Mesendoderm (in vitro differentiated cells): ENCODE measurements around the gene HCN3.

Experiments used
- DNase-seq: peaks from one replicate; pipeline ENCODE4 v3.0.0; 2013
- H2AK5ac ChIP-seq: 2 replicates; pipeline ENCODE4 v1.6.1; 2013; ENCODE audit warnings: low read length, inconsistent platforms
- H2BK120ac ChIP-seq: 2 replicates; pipeline ENCODE4 v1.6.1; 2013; ENCODE audit warnings: low read depth, mild to moderate bottlenecking, low read length, moderate library complexity, mixed read lengths
- H2BK15ac ChIP-seq: replicated peaks from 2 replicates; pipeline ENCODE4 v1.6.1; 2013; ENCODE audit warnings: low read depth, mild to moderate bottlenecking, moderate library complexity
- H2BK5ac ChIP-seq: 2 replicates; pipeline ENCODE4 v1.6.1; 2013; ENCODE audit warnings: low read length, inconsistent platforms
- H3K18ac ChIP-seq: 2 replicates; pipeline ENCODE4 v1.6.1; 2013; ENCODE audit warnings: mild to moderate bottlenecking, low read length, mixed read lengths
- H3K23ac ChIP-seq: one replicate; pipeline ENCODE4 v1.6.1; 2013; ENCODE audit warnings: low read length
- H3K27ac ChIP-seq: 2 replicates; pipeline ENCODE4 v1.5.1; 2013; ENCODE audit warnings: low read depth, mild to moderate bottlenecking, inconsistent platforms, low read length, moderate library complexity
- H3K27me3 ChIP-seq: 2 replicates; pipeline ENCODE4 v1.6.1; 2013; ENCODE audit warnings: low read length, control low read depth, mild to moderate bottlenecking, inconsistent platforms; ENCODE audit not compliant: insufficient read depth, poor library complexity
- H3K36me3 ChIP-seq: 2 replicates; pipeline ENCODE4 v1.6.1; 2013; ENCODE audit warnings: low read length, inconsistent platforms; ENCODE audit not compliant: control insufficient read depth, insufficient read depth
- H3K4ac ChIP-seq: one replicate; pipeline ENCODE4 v1.6.1; 2013; ENCODE audit warnings: low read depth, mild to moderate bottlenecking, low read length, moderate library complexity
- H3K4me1 ChIP-seq: 2 replicates; pipeline ENCODE4 v1.6.1; 2013; ENCODE audit warnings: low read depth, low read length, inconsistent platforms; ENCODE audit not compliant: control insufficient read depth
- H3K4me2 ChIP-seq: 2 replicates; pipeline ENCODE4 v1.6.1; 2013; ENCODE audit warnings: low read length
- H3K4me3 ChIP-seq: 2 replicates; pipeline ENCODE4 v1.5.1; 2013; ENCODE audit warnings: mild to moderate bottlenecking, low read length
- H3K56ac ChIP-seq: one replicate; pipeline ENCODE4 v1.6.1; 2013; ENCODE audit warnings: low read length
- H3K79me1 ChIP-seq: 2 replicates; pipeline ENCODE4 v1.6.1; 2013; ENCODE audit warnings: low read length, inconsistent platforms
- H3K79me2 ChIP-seq: 2 replicates; pipeline ENCODE4 v1.6.1; 2013; ENCODE audit warnings: mild to moderate bottlenecking, low read length; ENCODE audit not compliant: control insufficient read depth, insufficient read depth
- H3K9ac ChIP-seq: 2 replicates; pipeline ENCODE4 v1.6.1; 2013; ENCODE audit warnings: low read length, inconsistent platforms
- H4K5ac ChIP-seq: one replicate; pipeline ENCODE4 v1.6.1; 2013; ENCODE audit warnings: low read length
- H4K8ac ChIP-seq: one replicate; pipeline ENCODE4 v1.6.1; 2013; ENCODE audit warnings: low read depth, mild to moderate bottlenecking, control low read depth, low read length, moderate library complexity
- WGBS: extraction: QIAGEN DNeasy Blood & Tissue Kit; methylation state at CpG from one replicate; pipeline ENCODE4 v1.1.7; 2013; ENCODE audit warnings: low lambda C conversion rate, missing lambda C conversion rate; ENCODE audit not compliant: insufficient coverage; ENCODE audit errors: extremely low coverage; 5-methylcytosine and 5-hydroxymethylcytosine counted together

Gene HCN3

DNA sequence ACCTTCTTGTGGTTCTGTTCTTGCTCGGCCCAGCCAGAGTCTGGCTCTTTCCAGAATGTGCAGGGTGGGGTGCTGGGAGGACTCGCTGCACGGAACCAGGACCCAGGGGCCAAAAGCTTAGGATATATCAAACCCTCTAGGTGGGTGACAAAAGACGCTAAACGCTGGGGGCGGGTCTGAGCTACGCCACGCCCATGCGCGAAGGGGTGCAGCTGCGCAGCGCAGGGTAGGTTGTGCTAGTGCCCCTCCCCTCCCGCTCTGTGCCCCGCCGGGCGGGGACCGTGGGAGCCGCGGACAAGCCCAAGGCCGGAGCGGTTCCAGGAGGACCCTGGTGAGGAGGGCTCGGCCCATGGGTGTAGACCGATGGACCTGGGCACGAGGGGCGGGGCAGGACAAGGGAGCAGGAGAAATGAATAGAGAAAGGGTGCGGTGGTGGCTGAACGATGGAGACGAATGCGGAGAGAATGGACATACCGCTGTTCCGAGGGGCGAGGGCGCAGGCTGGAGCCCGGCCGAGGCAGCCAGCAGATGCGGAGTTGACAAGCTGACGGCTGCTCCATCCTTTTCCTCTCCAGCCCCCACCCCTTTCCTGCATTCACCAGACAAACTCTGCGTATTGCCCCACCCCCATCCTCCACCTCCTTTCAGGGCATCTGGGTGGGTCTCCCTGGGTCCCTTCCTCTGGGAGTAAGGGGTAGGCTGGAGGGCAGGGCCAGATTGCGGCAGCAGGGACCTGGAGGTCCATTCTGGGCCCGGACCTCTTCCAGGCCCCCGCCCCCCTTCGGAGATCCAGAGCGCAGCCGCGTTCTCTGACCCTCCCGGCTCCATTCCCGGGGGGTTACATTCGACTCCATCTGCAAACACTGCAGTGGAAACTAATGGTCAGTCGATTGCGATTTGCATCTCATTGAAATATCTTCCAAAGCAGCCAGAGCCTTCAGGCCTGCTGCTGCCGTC is 43.7 kb downstream of the HCN3 start, which contains the start of gene RUSC1:
Gene RUSC1, plus strand, starts transcription at position 234 of the 957 bp plus-strand sequence. CDS start 880 bp downstream, outside the sequence.
- Histone ChIP-seq H4K8ac (no peak within 1 kb of the TSS), H3K4me2 (peak within 1 kb of the TSS; percentile 46), H3K27me3 (no peaks in the 10 kb centered on the region), H3K4ac (no peak within 1 kb of the TSS), H4K5ac (no peak within 1 kb of the TSS), H2BK5ac (no peak within 1 kb of the TSS), H3K56ac (peak within 1 kb of the TSS; percentile 78), H2BK120ac (no peak within 1 kb of the TSS), H2BK15ac (no peak within 1 kb of the TSS), H3K18ac (no peak within 1 kb of the TSS), H3K79me2 (no peaks in the 10 kb centered on the region), H3K36me3 (peaks cover 7% of the 10 kb centered on the region), H3K9ac (peak within 1 kb of the TSS; percentile 61), H3K4me3 (peak within 1 kb of the TSS; percentile 6), H3K4me1 (peaks cover 6% of the 10 kb centered on the region), H2AK5ac (no peak within 1 kb of the TSS), H3K23ac (no peak within 1 kb of the TSS), H3K27ac (peak within 1 kb of the TSS; percentile 7), H3K79me1 (peaks cover 2% of the 10 kb centered on the region)
- peak; percentile 79 for DNase-seq
- WGBS = no CpG with 5 or more reads among the region's 51 CpGs

DNA sequence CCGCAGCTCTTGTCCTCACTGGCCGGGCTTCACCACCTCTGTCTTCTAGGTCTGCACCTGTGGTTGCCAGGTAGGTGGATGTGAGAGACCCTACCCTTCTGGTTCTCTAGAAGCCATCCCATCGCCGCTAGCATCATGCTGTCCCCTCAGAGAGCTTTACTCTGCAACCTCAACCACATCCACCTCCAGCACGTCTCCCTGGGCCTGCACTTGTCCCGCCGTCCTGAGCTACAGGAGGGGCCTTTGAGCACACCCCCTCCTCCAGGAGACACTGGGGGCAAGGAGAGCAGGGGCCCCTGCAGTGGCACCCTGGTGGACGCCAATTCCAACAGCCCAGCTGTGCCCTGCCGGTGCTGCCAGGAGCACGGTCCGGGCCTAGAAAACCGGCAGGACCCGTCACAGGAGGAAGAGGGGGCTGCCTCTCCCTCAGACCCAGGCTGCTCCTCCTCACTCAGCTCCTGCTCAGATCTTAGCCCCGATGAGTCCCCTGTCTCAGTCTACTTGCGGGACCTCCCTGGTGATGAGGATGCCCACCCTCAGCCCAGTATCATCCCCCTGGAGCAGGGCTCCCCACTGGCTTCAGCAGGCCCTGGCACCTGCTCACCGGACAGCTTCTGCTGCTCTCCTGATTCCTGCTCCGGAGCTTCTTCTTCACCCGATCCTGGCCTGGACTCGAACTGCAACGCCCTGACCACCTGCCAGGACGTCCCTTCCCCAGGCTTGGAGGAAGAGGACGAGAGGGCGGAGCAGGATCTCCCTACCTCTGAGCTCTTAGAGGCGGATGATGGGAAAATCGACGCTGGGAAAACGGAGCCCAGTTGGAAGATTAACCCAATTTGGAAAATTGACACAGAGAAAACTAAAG is 44.6 kb downstream of the HCN3 start:
- Histone ChIP-seq H3K4me3 (no peak overlapping the region), H3K4ac (no peak overlapping the region), H4K5ac (no peak overlapping the region), H3K36me3 (peaks cover 7% of the 10 kb centered on the region), H3K27ac (no peak overlapping the region), H3K56ac (peak overlapping the region; percentile 78), H3K4me1 (peaks cover 6% of the 10 kb centered on the region), H4K8ac (no peak overlapping the region), H3K18ac (no peak overlapping the region), H3K79me1 (peaks cover 3% of the 10 kb centered on the region), H3K79me2 (no peaks in the 10 kb centered on the region), H2AK5ac (no peak overlapping the region), H3K9ac (peak overlapping the region; percentile 32), H2BK120ac (no peak overlapping the region), H2BK5ac (no peak overlapping the region), H3K27me3 (no peaks in the 10 kb centered on the region), H3K4me2 (peak overlapping the region; percentile 72), H3K23ac (no peak overlapping the region), H2BK15ac (no peak overlapping the region)
- no peak for DNase-seq
- WGBS = no CpG with 5 or more reads among the region's 27 CpGs

DNA sequence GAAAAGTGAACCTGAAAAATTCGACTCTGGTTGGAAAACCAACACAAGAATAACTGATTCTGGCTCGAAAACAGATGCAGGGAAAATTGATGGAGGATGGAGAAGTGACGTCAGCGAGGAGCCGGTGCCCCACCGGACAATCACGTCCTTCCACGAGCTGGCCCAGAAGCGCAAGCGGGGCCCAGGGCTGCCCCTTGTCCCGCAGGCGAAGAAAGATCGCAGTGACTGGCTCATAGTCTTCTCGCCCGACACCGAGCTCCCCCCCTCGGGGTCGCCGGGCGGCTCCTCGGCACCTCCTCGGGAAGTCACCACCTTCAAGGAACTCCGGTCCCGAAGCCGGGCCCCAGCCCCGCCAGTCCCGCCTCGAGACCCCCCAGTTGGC is 45.3 kb downstream of the HCN3 start:
- no peak for DNase-seq
- Histone ChIP-seq H3K27ac (no peak overlapping the region), H2BK15ac (no peak overlapping the region), H2AK5ac (no peak overlapping the region), H3K23ac (no peak overlapping the region), H3K18ac (peak overlapping the region; percentile 41), H3K79me2 (no peaks in the 10 kb centered on the region), H3K9ac (peak overlapping the region; percentile 74), H2BK5ac (no peak overlapping the region), H4K8ac (no peak overlapping the region), H3K79me1 (peaks cover 2% of the 10 kb centered on the region), H3K4ac (peak overlapping the region; percentile 8), H2BK120ac (no peak overlapping the region), H3K4me1 (peaks cover 6% of the 10 kb centered on the region), H3K56ac (peak overlapping the region; percentile 82), H3K27me3 (no peaks in the 10 kb centered on the region), H3K4me2 (peak overlapping the region; percentile 72), H3K4me3 (peak overlapping the region; percentile 23), H3K36me3 (peaks cover 6% of the 10 kb centered on the region), H4K5ac (no peak overlapping the region)
- WGBS = no CpG with 5 or more reads among the region's 28 CpGs

DNA sequence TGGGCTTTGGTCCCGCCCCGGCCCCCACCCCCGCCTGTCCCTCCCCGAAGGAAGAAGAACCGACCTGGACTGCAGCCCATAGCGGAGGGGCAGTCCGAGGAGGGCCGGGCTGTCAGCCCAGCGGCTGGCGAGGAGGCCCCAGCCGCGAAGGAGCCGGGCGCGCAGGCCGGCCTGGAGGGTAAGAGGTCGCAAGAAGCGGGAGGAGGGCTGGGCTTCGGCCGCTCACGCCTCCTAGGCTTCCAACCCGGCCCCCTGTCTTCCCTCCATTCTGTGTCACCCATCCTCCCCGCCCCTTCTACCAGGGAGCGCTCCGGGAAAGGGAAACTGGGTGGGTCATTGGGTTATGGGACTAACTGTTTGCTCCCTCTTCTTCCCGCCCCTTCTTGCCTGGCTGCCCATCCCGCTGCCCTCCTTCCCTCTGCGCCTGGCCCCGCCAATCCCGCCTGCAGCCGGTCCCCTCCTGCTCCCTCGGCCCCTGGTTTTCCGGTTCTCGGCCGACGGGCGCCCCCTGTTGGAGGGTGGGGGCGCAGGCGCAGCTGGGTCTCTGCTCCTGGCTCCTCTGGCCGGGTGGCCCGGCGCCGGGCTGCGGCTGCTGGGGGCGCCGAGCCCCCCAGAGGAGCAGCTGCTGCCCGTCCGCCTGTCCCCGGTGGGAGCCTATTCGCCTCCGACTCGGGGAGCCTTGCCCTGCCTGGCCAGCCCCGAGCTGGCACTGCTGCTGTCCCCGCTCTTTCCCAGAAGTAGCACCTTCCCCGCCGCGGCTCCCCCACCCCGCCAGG is 45.9 kb downstream of the HCN3 start:
- Histone ChIP-seq H2BK15ac (no peak overlapping the region), H3K4me3 (peak overlapping the region; percentile 51), H4K8ac (no peak overlapping the region), H2BK5ac (no peak overlapping the region), H3K36me3 (peaks cover 4% of the 10 kb centered on the region), H3K23ac (no peak overlapping the region), H2BK120ac (no peak overlapping the region), H3K79me1 (peaks cover 4% of the 10 kb centered on the region), H3K27me3 (no peaks in the 10 kb centered on the region), H3K56ac (peak overlapping the region; percentile 95), H3K27ac (peak overlapping the region; percentile 83), H3K9ac (peak overlapping the region; percentile 98), H3K4me1 (peaks cover 6% of the 10 kb centered on the region), H3K4me2 (peak overlapping the region; percentile 65), H2AK5ac (no peak overlapping the region), H3K4ac (peak overlapping the region; percentile 43), H4K5ac (no peak overlapping the region), H3K18ac (peak overlapping the region; percentile 69), H3K79me2 (no peaks in the 10 kb centered on the region)
- peak; percentile 96 for DNase-seq
- WGBS = no CpG with 5 or more reads among the region's 58 CpGs

DNA sequence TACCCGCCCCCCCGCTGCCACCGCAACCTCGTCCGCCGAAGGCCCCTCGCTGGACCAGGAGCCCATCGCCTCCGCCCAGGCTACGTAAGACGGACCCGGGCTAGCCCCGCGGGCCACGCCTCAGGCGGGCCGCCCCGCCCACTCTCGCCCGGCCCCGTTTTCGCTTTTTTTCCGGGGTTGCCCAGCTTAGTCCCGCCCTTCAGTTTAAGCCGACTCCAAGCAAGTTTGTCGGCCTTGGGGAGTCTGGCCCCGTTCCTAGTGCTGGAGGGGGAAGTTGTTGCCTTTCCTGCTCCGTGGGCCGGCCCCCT is 46.4 kb downstream of the HCN3 start:
- peak overlapping the region; percentile 84 for H3K23ac ChIP-seq
- peak overlapping the region; percentile 98 for H3K4me2 ChIP-seq
- H3K4me1 ChIP-seq = peaks cover 6% of the 10 kb centered on the region
- no peak overlapping the region for H2BK120ac ChIP-seq
- H3K27ac ChIP-seq = peak overlapping the region; percentile 93
- H2AK5ac ChIP-seq = no peak overlapping the region
- H3K56ac ChIP-seq = peak overlapping the region; percentile 95
- H3K4me3 ChIP-seq = peak overlapping the region; percentile 79
- peaks cover 4% of the 10 kb centered on the region for H3K79me1 ChIP-seq
- no CpG with 5 or more reads among the region's 29 CpGs for WGBS
- H3K27me3 ChIP-seq = no peaks in the 10 kb centered on the region
- H3K79me2 ChIP-seq = no peaks in the 10 kb centered on the region
- peak overlapping the region; percentile 93 for H3K18ac ChIP-seq
- peaks cover 2% of the 10 kb centered on the region for H3K36me3 ChIP-seq
- peak overlapping the region; percentile 66 for H3K4ac ChIP-seq
- peak overlapping the region; percentile 95 for H2BK5ac ChIP-seq
- no peak overlapping the region for H2BK15ac ChIP-seq
- peak; percentile 92 for DNase-seq
- peak overlapping the region; percentile 3 for H4K8ac ChIP-seq
- H4K5ac ChIP-seq = no peak overlapping the region
- H3K9ac ChIP-seq = peak overlapping the region; percentile 98
